ENCODE data around the gene KPNB1.

KPNB1 gene

DNA sequence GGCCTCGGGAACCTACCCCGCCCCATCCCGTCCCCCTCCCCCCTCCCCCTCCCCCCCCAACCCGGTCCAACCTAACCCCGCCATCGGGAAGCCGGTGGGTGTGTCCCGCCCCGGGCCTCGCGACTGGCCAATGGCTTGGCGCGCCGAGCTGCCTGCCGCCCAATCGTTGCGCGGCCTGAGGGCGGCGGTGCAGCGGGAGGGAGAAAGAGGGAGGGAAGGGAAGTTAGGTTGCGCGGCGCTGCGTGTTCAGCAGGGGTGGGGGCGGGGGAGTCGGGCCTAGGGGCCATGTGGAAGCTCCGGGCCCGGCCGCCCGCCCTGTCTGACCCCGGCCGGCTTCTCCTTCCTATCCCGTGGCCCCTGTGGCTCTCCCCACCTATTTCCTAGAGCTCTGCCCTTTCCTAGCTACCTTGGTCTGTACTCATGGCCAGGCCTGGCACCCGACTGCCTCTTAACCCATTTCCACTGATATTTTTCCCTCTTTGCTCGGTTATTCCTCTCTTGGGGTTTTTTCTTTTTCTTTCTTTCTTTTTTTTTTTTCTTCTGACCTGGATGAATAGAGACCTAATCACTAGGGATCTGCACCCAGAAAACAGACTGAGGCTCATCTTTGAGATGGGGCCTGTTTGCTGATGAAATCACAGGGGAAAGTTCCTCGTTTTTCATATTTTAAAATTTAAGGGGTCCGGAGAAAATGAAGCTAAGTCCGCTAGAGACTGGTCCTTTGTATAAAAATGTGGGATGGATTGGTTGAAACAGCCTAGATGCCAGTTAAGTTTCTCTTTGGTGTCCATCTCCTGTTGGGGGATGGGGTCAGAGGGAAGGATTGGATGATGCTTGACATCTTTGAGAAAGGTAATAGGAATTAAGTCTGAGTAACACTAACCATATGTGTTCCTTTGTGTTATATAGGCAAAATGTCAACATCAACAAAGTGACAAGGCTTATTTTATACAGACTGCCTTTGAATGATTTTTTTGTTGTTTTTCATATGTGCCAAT, 1.1 kb downstream of the KPNB1 start (continued):
- TF ChIP-seq, protein P1, sequence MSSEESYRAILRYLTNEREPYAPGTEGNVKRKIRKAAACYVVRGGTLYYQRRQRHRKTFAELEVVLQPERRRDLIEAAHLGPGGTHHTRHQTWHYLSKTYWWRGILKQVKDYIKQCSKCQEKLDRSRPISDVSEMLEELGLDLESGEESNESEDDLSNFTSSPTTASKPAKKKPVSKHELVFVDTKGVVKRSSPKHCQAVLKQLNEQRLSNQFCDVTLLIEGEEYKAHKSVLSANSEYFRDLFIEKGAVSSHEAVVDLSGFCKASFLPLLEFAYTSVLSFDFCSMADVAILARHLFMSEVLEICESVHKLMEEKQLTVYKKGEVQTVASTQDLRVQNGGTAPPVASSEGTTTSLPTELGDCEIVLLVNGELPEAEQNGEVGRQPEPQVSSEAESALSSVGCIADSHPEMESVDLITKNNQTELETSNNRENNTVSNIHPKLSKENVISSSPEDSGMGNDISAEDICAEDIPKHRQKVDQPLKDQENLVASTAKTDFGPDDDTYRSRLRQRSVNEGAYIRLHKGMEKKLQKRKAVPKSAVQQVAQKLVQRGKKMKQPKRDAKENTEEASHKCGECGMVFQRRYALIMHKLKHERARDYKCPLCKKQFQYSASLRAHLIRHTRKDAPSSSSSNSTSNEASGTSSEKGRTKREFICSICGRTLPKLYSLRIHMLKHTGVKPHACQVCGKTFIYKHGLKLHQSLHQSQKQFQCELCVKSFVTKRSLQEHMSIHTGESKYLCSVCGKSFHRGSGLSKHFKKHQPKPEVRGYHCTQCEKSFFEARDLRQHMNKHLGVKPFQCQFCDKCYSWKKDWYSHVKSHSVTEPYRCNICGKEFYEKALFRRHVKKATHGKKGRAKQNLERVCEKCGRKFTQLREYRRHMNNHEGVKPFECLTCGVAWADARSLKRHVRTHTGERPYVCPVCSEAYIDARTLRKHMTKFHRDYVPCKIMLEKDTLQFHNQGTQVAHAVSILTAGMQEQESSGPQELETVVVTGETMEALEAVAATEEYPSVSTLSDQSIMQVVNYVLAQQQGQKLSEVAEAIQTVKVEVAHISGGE (tag by site-specific recombination; conservative IDR thresholded peaks at IDR 0.05; ENCODE audit: low read depth): peak; percentile 60
- TF ChIP-seq ZFP37 (tag by site-specific recombination; IDR thresholded peaks at IDR 0.05) (no peak), ZNF558 (tag by site-specific recombination; IDR thresholded peaks at IDR 0.05) (peak; percentile 20; the same call in 1 of the 2 replicates), ZNF501 (tag by site-specific recombination; IDR thresholded peaks at IDR 0.05) (no peak), ZNF157 (tag by site-specific recombination; IDR thresholded peaks at IDR 0.05) (no peak), KLF1 (tag by site-specific recombination; IDR thresholded peaks at IDR 0.05) (peak; percentile 97), ZNF138 (tag by site-specific recombination; IDR thresholded peaks at IDR 0.05; ENCODE audit: borderline replicate concordance) (no peak), ZNF777 (tag by site-specific recombination; IDR thresholded peaks at IDR 0.05; ENCODE audit: borderline replicate concordance) (no peak), ZBTB7A (tag by site-specific recombination; IDR thresholded peaks at IDR 0.05; ENCODE audit: low read depth) (no peak), ZNF112 (tag by site-specific recombination; IDR thresholded peaks at IDR 0.05) (no peak), ZNF266 (tag by site-specific recombination; IDR thresholded peaks at IDR 0.05; ENCODE audit: low read depth) (no peak), ZSCAN30 (tag by site-specific recombination; IDR thresholded peaks at IDR 0.05) (peak; percentile 5; the same call in 1 of the 2 replicates), ZNF660 (tag by site-specific recombination; IDR thresholded peaks at IDR 0.05) (peak; percentile 26; the same call in 1 of the 2 replicates), ZNF623 (tag by site-specific recombination; IDR thresholded peaks at IDR 0.05) (no peak), ZNF391 (tag by site-specific recombination; IDR thresholded peaks at IDR 0.05; ENCODE audit: borderline replicate concordance, low read depth) (peak; percentile 53; the same call in 1 of the 2 replicates), KLF16 (tag by site-specific recombination; IDR thresholded peaks at IDR 0.05) (peak; percentile 92), ZNF473 (tag by site-specific recombination; IDR thresholded peaks at IDR 0.05) (no peak), ZBTB1 (tag by site-specific recombination; IDR thresholded peaks at IDR 0.05) (no peak), KLF10 (tag by site-specific recombination; IDR thresholded peaks at IDR 0.05) (peak; percentile 99), ZNF610 (tag by site-specific recombination; IDR thresholded peaks at IDR 0.05; ENCODE audit: borderline replicate concordance) (0 out of 2 replicates have a peak, but pooled peaks have one; percentile 21), RBAK (tag by site-specific recombination; IDR thresholded peaks at IDR 0.05) (no peak), ZNF121 (tag by site-specific recombination; IDR thresholded peaks at IDR 0.05) (no peak), ZEB2 (tag by site-specific recombination; IDR thresholded peaks at IDR 0.05) (no peak)
- TF ChIP-seq, protein P2, sequence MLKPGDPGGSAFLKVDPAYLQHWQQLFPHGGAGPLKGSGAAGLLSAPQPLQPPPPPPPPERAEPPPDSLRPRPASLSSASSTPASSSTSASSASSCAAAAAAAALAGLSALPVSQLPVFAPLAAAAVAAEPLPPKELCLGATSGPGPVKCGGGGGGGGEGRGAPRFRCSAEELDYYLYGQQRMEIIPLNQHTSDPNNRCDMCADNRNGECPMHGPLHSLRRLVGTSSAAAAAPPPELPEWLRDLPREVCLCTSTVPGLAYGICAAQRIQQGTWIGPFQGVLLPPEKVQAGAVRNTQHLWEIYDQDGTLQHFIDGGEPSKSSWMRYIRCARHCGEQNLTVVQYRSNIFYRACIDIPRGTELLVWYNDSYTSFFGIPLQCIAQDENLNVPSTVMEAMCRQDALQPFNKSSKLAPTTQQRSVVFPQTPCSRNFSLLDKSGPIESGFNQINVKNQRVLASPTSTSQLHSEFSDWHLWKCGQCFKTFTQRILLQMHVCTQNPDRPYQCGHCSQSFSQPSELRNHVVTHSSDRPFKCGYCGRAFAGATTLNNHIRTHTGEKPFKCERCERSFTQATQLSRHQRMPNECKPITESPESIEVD (tag by site-specific recombination; IDR thresholded peaks at IDR 0.05): no peak
- TF ChIP-seq, protein P3, sequence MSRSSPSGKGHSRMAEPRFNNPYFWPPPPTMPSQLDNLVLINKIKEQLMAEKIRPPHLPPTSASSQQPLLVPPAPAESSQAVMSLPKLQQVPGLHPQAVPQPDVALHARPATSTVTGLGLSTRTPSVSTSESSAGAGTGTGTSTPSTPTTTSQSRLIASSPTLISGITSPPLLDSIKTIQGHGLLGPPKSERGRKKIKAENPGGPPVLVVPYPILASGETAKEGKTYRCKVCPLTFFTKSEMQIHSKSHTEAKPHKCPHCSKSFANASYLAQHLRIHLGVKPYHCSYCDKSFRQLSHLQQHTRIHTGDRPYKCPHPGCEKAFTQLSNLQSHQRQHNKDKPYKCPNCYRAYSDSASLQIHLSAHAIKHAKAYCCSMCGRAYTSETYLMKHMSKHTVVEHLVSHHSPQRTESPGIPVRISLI (tag by site-specific recombination; IDR thresholded peaks at IDR 0.05): no peak
- TF ChIP-seq, protein P4, sequence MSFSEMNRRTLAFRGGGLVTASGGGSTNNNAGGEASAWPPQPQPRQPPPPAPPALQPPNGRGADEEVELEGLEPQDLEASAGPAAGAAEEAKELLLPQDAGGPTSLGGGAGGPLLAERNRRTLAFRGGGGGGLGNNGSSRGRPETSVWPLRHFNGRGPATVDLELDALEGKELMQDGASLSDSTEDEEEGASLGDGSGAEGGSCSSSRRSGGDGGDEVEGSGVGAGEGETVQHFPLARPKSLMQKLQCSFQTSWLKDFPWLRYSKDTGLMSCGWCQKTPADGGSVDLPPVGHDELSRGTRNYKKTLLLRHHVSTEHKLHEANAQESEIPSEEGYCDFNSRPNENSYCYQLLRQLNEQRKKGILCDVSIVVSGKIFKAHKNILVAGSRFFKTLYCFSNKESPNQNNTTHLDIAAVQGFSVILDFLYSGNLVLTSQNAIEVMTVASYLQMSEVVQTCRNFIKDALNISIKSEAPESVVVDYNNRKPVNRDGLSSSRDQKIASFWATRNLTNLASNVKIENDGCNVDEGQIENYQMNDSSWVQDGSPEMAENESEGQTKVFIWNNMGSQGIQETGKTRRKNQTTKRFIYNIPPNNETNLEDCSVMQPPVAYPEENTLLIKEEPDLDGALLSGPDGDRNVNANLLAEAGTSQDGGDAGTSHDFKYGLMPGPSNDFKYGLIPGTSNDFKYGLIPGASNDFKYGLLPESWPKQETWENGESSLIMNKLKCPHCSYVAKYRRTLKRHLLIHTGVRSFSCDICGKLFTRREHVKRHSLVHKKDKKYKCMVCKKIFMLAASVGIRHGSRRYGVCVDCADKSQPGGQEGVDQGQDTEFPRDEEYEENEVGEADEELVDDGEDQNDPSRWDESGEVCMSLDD (tag by site-specific recombination; IDR thresholded peaks at IDR 0.05): no peak
- TF ChIP-seq, protein P5, sequence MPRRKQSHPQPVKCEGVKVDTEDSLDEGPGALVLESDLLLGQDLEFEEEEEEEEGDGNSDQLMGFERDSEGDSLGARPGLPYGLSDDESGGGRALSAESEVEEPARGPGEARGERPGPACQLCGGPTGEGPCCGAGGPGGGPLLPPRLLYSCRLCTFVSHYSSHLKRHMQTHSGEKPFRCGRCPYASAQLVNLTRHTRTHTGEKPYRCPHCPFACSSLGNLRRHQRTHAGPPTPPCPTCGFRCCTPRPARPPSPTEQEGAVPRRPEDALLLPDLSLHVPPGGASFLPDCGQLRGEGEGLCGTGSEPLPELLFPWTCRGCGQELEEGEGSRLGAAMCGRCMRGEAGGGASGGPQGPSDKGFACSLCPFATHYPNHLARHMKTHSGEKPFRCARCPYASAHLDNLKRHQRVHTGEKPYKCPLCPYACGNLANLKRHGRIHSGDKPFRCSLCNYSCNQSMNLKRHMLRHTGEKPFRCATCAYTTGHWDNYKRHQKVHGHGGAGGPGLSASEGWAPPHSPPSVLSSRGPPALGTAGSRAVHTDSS (tag by site-specific recombination; IDR thresholded peaks at IDR 0.05): no peak
- TF ChIP-seq, protein P6, sequence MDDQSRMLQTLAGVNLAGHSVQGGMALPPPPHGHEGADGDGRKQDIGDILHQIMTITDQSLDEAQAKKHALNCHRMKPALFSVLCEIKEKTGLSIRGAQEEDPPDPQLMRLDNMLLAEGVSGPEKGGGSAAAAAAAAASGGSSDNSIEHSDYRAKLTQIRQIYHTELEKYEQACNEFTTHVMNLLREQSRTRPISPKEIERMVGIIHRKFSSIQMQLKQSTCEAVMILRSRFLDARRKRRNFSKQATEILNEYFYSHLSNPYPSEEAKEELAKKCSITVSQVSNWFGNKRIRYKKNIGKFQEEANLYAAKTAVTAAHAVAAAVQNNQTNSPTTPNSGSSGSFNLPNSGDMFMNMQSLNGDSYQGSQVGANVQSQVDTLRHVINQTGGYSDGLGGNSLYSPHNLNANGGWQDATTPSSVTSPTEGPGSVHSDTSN (CRISPR knock-in tag; IDR thresholded peaks at IDR 0.05): no peak
